Measurements from ENCODE around the gene IFIT3. TPM values are rescaled to one million over a fixed set of nuclear protein-coding genes. Genes with fewer than 3 reads are reported as not detected.
A peak's percentile ranks its signal among the peaks of the same experiment; 100 is the strongest.

Gene IFIT3, protein sequence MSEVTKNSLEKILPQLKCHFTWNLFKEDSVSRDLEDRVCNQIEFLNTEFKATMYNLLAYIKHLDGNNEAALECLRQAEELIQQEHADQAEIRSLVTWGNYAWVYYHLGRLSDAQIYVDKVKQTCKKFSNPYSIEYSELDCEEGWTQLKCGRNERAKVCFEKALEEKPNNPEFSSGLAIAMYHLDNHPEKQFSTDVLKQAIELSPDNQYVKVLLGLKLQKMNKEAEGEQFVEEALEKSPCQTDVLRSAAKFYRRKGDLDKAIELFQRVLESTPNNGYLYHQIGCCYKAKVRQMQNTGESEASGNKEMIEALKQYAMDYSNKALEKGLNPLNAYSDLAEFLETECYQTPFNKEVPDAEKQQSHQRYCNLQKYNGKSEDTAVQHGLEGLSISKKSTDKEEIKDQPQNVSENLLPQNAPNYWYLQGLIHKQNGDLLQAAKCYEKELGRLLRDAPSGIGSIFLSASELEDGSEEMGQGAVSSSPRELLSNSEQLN
- 1.3 and 1.8 TPM in 2 replicates for total RNA-seq
- long read RNA-seq, transcript IFIT3-202 (2 exons, 2,496 nt) = major isoform, 6 of 7 reads
- long read RNA-seq, partial matches to known transcripts = 0 of 7 reads
- long read RNA-seq, other reads (novel, unspliced or antisense) = 1 of 7 reads

DNA sequence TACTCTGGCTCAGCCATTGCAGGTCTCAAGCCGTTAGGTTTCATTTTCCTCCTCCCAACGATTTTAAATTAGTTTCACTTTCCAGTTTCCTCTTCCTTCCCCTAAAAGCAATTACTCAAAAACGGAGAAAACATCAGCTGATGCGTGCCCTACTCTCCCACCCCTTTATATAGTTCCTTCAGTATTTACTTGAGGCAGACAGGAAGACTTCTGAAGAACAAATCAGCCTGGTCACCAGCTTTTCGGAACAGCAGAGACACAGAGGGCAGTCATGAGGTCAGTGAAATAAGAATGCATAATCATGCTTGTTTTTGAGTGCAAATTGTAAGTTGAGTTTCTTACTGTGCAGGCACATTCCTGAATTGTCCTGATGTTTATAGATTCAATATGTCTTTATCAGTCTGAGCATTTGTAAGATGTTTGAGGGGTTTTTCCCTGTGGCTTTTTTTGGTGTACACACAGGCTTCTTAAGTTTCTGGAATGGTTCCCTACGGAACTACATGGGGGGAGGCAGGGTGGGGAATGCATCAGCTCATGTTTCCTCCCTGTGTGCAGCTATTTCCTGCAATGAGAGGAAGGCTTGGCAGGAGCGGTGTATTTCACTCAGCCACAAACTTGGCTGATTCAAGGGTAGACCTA lies at the start of gene IFIT3:
TSS of gene IFIT3 (plus strand) at position 195 of the 639 bp plus-strand sequence. CDS start at position 272, 77 bp downstream.
- H3K4me3 Mint-ChIP-seq = peak within 1 kb of the TSS; percentile 62
- H3K27me3 Mint-ChIP-seq (ENCODE audit: low read depth) = no peaks in the 10 kb centered on the region
- H3K4me1 Mint-ChIP-seq = peaks cover 51% of the 10 kb centered on the region
- TF ChIP-seq, protein P1, sequence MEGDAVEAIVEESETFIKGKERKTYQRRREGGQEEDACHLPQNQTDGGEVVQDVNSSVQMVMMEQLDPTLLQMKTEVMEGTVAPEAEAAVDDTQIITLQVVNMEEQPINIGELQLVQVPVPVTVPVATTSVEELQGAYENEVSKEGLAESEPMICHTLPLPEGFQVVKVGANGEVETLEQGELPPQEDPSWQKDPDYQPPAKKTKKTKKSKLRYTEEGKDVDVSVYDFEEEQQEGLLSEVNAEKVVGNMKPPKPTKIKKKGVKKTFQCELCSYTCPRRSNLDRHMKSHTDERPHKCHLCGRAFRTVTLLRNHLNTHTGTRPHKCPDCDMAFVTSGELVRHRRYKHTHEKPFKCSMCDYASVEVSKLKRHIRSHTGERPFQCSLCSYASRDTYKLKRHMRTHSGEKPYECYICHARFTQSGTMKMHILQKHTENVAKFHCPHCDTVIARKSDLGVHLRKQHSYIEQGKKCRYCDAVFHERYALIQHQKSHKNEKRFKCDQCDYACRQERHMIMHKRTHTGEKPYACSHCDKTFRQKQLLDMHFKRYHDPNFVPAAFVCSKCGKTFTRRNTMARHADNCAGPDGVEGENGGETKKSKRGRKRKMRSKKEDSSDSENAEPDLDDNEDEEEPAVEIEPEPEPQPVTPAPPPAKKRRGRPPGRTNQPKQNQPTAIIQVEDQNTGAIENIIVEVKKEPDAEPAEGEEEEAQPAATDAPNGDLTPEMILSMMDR (conservative IDR thresholded peaks at IDR 0.05) = no peak
- peaks cover 3% of the 10 kb centered on the region for H3K36me3 Mint-ChIP-seq (ENCODE audit: low read depth)
- peaks cover 3% of the 10 kb centered on the region for H3K9me3 Mint-ChIP-seq
- peak; percentile 12 for DNase-seq (ENCODE audit: low read depth, low spot score)
- H3K27ac Mint-ChIP-seq (ENCODE audit: unreplicated experiment) = peak within 1 kb of the TSS; percentile 98

DNA sequence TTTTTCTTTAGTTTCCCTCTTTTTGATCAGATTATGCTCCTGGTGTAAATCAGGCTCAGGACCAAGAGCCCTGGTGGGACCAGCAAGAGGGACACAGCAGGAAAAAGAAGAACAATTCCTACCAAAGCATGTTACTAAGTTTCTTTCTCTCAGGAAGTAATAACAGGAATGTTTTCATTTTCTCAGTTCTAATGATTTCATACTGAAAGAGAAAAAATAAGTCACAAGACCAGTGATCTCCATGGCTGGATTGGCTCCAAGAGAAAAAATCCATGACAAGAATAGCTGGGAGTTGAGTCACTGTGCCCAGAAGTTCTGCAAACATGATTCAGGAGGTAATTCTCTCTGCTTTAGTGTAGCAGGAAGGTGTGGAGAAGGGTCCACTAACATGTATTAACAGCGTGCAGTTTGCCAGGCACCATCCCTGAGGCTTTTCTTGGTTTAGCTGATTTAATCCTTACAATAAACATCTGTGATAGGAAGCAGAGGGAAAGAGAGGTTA lies 49.7 kb upstream of the IFIT3 start:
- no peaks in the 10 kb centered on the region for H3K36me3 Mint-ChIP-seq (ENCODE audit: low read depth)
- no peak overlapping the region for H3K4me3 Mint-ChIP-seq
- no peak for DNase-seq (ENCODE audit: low read depth, low spot score)
- no peaks in the 10 kb centered on the region for H3K9me3 Mint-ChIP-seq
- H3K4me1 Mint-ChIP-seq = peaks cover under 1% of the 10 kb centered on the region
- no peak overlapping the region for H3K27ac Mint-ChIP-seq (ENCODE audit: unreplicated experiment)
- no peaks in the 10 kb centered on the region for H3K27me3 Mint-ChIP-seq (ENCODE audit: low read depth)
- TF ChIP-seq, protein P1 (conservative IDR thresholded peaks at IDR 0.05) = no peak

DNA sequence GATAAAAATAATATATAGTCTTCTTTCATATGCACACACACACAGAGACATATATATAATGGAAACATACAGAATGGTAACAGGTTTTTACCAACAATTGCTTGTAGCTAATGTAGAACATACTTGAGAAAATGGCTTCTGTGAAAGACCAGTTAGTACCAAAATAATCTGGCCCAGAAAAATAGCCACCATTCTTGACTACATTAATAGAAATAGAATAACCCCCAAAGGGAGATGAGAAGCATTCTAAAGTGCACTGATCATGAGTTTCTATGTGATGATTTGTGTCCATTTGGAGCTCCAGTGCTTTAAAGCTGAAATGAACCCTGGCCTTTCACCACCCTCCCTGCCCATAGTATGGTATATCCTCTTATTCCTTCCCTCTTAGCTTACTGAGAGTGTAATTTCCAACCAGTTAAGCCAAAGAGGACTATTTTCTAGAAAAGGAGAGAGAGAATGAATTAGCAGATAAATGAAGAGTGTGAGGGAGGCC lies 48.9 kb upstream of the IFIT3 start:
- Mint-ChIP-seq H3K27me3 (ENCODE audit: low read depth) (no peaks in the 10 kb centered on the region), H3K4me3 (no peak overlapping the region), H3K9me3 (no peaks in the 10 kb centered on the region), H3K4me1 (peaks cover 9% of the 10 kb centered on the region), H3K27ac (ENCODE audit: unreplicated experiment) (no peak overlapping the region), H3K36me3 (ENCODE audit: low read depth) (no peaks in the 10 kb centered on the region)
- TF ChIP-seq, protein P1 (conservative IDR thresholded peaks at IDR 0.05) = no peak
- DNase-seq (ENCODE audit: low read depth, low spot score) = no peak

DNA sequence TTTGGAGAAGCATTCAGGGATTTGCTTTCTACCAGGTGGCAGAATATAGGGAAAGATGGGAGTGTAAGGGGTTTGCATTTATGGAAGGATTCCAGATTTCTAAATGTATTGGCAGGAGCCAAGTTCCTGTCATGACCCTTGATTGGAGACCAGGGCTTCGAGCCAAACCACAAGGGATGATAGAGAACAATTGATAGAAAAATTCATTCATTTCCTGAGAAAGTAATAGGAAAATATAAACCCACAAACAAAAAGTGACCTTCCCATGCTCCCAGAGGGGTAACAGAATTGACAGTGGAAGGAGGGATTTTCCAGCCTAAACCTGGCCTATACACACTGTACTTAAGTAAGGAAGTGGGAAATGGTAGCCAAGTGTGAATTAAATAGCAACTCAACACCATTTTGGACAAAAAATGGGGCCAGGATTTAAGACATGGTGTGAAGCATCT lies 48.4 kb upstream of the IFIT3 start:
- Mint-ChIP-seq H3K27me3 (ENCODE audit: low read depth) (no peaks in the 10 kb centered on the region), H3K36me3 (ENCODE audit: low read depth) (no peaks in the 10 kb centered on the region), H3K4me1 (peaks cover 12% of the 10 kb centered on the region), H3K9me3 (no peaks in the 10 kb centered on the region), H3K4me3 (no peak overlapping the region), H3K27ac (ENCODE audit: unreplicated experiment) (no peak overlapping the region)
- TF ChIP-seq, protein P1 (conservative IDR thresholded peaks at IDR 0.05) = no peak
- no peak for DNase-seq (ENCODE audit: low read depth, low spot score)

DNA sequence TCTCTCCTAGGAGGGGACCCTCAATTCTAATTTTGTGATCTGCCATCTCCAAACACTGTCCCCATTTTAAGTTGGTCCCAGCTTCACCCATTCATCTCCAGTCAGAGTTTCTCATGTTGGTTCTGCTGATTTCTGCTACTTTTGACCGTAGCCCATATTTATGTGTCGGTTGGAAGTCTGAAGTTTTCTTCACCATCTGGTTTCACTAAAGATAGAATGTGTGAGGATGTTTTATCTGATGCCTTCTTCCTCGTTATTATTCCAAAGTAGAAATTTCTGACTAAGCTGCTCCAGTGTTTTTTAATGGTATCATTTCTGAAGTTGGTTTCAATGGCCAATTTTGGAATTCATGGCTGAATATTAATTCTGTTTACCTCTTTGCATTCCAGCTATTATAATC lies 47.3 kb upstream of the IFIT3 start:
- no peak overlapping the region for H3K27ac Mint-ChIP-seq (ENCODE audit: unreplicated experiment)
- peaks cover 21% of the 10 kb centered on the region for H3K4me1 Mint-ChIP-seq
- TF ChIP-seq, protein P1 (conservative IDR thresholded peaks at IDR 0.05) = no peak
- H3K36me3 Mint-ChIP-seq (ENCODE audit: low read depth) = no peaks in the 10 kb centered on the region
- DNase-seq (ENCODE audit: low read depth, low spot score) = no peak
- H3K27me3 Mint-ChIP-seq (ENCODE audit: low read depth) = no peaks in the 10 kb centered on the region
- H3K4me3 Mint-ChIP-seq = no peak overlapping the region
- H3K9me3 Mint-ChIP-seq = no peaks in the 10 kb centered on the region
